ENCODE data around the gene HCN2. TPM values are rescaled to one million over a fixed set of nuclear protein-coding genes. Genes with fewer than 3 reads are reported as not detected.
"Not testable (repeated sequence)": the region's sequence is repeated elsewhere in the genome, so short reads cannot be mapped to it uniquely, and the experiment has no call there.

The HCN2 gene
- total RNA-seq, 1 experiment from 2014 or later: 13.1 TPM

DNA sequence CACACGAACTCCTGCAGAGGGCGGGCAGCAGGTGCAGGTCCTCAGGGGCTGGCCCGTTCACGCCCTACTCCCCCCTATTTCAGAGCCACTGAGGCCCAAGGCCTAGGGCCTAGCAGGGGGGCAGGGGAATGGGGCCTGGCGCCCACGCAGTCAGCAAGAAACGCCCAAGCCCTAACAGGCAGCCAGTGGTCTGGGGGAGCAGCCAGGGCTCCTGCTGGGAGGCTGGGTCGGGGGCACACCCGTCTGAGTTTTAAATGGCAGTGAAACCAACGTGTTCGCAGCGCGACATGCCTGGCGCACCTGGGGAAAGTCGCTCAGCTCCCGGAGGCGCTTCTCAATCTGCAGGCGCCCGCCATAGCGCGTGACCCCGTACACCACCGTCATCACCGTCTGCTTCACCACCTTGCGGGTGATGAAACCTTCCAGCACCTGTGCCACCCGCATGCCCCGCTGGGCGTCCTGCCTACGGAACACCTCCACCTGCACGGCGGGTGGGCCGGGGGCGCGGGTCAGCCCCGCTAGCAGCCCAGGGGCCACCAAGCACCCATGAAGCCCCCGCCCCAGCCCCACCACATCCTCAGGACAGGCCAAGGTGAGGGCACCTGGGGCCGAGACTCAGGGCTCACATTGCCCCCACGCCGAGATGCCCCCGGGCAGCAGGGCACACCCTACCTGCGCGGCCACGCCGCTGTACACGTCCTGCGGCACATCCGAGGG is 29.8 kb downstream of the HCN2 start:
- POLR2A ChIA-PET (ENCODE audit: low non-redundant PET): no interaction called here

DNA sequence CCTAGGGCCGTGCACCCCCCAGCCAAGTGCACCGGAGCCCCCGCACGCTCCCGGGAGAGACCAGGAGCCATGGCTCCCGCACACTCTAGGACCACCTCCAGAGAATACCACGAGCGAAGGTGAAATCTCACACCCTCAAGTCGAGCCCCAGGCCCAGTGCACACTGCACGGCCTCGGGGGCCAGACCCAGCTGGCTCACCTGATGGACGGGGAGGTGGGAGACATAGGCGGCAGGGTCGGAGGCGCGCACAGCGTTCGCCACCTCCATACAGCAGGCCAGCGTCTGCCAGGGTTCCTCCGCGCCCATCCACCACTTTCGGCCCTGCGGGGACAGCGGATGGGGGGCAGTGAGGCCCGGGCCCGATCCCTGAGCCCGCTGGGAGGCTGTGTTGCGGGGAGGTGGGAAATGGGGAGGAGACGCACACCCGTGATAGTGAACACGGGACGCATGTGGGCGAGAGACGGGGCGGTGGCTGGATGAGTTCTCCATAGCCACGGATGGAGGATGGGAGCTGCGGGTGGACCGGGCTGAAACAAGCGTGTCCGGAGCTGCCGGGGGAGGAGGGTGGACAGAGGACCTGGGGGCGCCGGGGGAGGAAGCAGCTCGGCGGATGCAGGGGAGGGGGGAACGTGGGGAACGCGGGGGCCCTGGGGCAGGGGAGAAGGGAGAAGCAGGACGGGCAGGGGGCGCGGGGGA is 30.6 kb downstream of the HCN2 start:
- Histone ChIP-seq H3K9me3 (ENCODE audit: low read depth, low read length, poor library complexity, severe bottlenecking) (no peaks in the 10 kb centered on the region), H3K27ac (ENCODE audit: low read depth, low read length, poor library complexity, severe bottlenecking) (no peak overlapping the region), H3K4me1 (ENCODE audit: insufficient read depth, low read length, poor library complexity, severe bottlenecking) (no peaks in the 10 kb centered on the region), H3K36me3 (ENCODE audit: insufficient read depth, low read length, poor library complexity, severe bottlenecking) (peaks cover 49% of the 10 kb centered on the region), H3K27me3 (replicated peaks; ENCODE audit: insufficient read depth, low read depth, low read length, poor library complexity) (no peaks in the 10 kb centered on the region), H3K4me3 (ENCODE audit: low read depth, low read length, poor library complexity, severe bottlenecking) (no peak overlapping the region)
- DNase-seq (ENCODE audit: low spot score): no peak
- intact Hi-C loops (cut with micrococcal nuclease; ENCODE audit: unreplicated experiment): no loop called here
- CTCF ChIA-PET: no interaction called here
- POLR2A ChIA-PET (ENCODE audit: low non-redundant PET): no interaction called here
- no peak for TF ChIP-seq EZH2 (IDR thresholded peaks at IDR 0.05; ENCODE audit: borderline replicate concordance, low read depth, low read length, poor library complexity, severe bottlenecking)
- TF ChIP-seq, protein P1, sequence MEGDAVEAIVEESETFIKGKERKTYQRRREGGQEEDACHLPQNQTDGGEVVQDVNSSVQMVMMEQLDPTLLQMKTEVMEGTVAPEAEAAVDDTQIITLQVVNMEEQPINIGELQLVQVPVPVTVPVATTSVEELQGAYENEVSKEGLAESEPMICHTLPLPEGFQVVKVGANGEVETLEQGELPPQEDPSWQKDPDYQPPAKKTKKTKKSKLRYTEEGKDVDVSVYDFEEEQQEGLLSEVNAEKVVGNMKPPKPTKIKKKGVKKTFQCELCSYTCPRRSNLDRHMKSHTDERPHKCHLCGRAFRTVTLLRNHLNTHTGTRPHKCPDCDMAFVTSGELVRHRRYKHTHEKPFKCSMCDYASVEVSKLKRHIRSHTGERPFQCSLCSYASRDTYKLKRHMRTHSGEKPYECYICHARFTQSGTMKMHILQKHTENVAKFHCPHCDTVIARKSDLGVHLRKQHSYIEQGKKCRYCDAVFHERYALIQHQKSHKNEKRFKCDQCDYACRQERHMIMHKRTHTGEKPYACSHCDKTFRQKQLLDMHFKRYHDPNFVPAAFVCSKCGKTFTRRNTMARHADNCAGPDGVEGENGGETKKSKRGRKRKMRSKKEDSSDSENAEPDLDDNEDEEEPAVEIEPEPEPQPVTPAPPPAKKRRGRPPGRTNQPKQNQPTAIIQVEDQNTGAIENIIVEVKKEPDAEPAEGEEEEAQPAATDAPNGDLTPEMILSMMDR (conservative IDR thresholded peaks at IDR 0.05; ENCODE audit: low read depth, low read length): no peak
- no TSS peak for BruUV-seq (replicated peaks)

More for the DNA sequence above, 29.8 kb downstream of the HCN2 start:
- DNase-seq (ENCODE audit: low spot score): no peak
- no peak overlapping the region for H3K4me3 ChIP-seq (ENCODE audit: low read depth, low read length, poor library complexity, severe bottlenecking)
- H3K27ac ChIP-seq (ENCODE audit: low read depth, low read length, poor library complexity, severe bottlenecking): no peak overlapping the region
- CTCF ChIA-PET: no interaction called here
- TF ChIP-seq, protein P1 (conservative IDR thresholded peaks at IDR 0.05; ENCODE audit: low read depth, low read length): no peak
- TF ChIP-seq EZH2 (IDR thresholded peaks at IDR 0.05; ENCODE audit: borderline replicate concordance, low read depth, low read length, poor library complexity, severe bottlenecking): no peak
- H3K4me1 ChIP-seq (ENCODE audit: insufficient read depth, low read length, poor library complexity, severe bottlenecking): no peaks in the 10 kb centered on the region
- intact Hi-C loops (cut with micrococcal nuclease; ENCODE audit: unreplicated experiment): no loop called here
- H3K27me3 ChIP-seq (replicated peaks; ENCODE audit: insufficient read depth, low read depth, low read length, poor library complexity): no peaks in the 10 kb centered on the region
- peaks cover 47% of the 10 kb centered on the region for H3K36me3 ChIP-seq (ENCODE audit: insufficient read depth, low read length, poor library complexity, severe bottlenecking)
- BruUV-seq (replicated peaks): no TSS peak
- H3K9me3 ChIP-seq (ENCODE audit: low read depth, low read length, poor library complexity, severe bottlenecking): no peaks in the 10 kb centered on the region

DNA sequence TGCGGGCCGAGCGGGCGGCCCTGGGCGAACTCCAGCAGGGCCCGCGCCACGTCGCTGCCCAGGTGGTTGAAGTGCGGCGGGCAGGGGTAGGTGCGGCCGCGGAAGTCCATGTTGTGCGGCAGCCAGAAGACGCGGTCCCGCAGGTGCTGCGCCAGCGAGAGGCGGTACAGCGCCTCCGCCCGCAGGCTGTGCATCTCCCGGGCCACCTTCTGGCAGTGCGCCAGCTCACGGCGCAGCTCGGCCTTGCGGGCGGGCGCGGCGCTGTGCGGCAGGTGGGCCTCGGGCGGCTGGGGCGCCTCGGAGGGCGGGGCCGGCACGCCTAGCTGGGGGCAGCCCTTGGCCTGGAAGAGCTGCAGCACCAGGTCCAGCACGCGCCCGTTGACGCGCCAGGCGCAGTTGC is 31.5 kb downstream of the HCN2 start:
- POLR2A ChIA-PET (ENCODE audit: low non-redundant PET); CTCF ChIA-PET; intact Hi-C loops (cut with micrococcal nuclease; ENCODE audit: unreplicated experiment); BruUV-seq (replicated peaks); H3K27me3 ChIP-seq (replicated peaks; ENCODE audit: insufficient read depth, low read depth, low read length, poor library complexity); DNase-seq (ENCODE audit: low spot score); H3K4me1 ChIP-seq (ENCODE audit: insufficient read depth, low read length, poor library complexity, severe bottlenecking); H3K27ac ChIP-seq (ENCODE audit: low read depth, low read length, poor library complexity, severe bottlenecking); H3K4me3 ChIP-seq (ENCODE audit: low read depth, low read length, poor library complexity, severe bottlenecking); H3K9me3 ChIP-seq (ENCODE audit: low read depth, low read length, poor library complexity, severe bottlenecking): not testable (repeated sequence)
- H3K36me3 ChIP-seq (ENCODE audit: insufficient read depth, low read length, poor library complexity, severe bottlenecking): peaks cover 54% of the 10 kb centered on the region

All from A673 (cell line).